Neural progenitor cell (in vitro differentiated cells): Measurements from ENCODE around the gene SERINC5.

Experiments used
- EZH2 ChIP-seq: fragments of 200-600 bp; sonication (generic); IDR thresholded peaks from 2 replicates; pipeline ENCODE4 v1.6.1; 2017; ENCODE audit warnings: antibody characterized with exemption, mild to moderate bottlenecking, moderate library complexity
- TF ChIP-seq, protein P1 (sequence below): fragments of 200-600 bp; sonication (generic); IDR thresholded peaks from 2 replicates; pipeline ENCODE4 v1.5.1; 2017; ENCODE audit warnings: antibody characterized with exemption, mild to moderate bottlenecking

DNA sequence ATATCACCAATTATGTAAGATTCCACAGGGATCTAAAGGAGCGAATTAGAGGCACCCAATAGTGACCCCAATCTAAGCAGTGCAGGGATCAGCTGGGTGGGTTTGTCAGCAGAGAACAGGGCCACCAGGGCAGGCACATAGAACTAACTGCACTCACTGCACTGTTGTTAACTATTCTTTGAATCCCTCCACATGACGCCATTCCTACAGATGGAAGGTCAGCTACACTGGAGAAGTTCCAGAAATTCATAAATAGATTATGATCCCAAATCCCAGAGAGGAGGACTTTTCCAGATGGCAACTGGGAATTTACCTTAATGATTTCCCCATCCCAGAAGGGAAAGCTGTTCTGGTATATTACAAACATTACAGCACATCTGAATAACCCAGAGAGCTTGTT lies 136.5 kb downstream of the SERINC5 start:
- TF ChIP-seq, protein P1, sequence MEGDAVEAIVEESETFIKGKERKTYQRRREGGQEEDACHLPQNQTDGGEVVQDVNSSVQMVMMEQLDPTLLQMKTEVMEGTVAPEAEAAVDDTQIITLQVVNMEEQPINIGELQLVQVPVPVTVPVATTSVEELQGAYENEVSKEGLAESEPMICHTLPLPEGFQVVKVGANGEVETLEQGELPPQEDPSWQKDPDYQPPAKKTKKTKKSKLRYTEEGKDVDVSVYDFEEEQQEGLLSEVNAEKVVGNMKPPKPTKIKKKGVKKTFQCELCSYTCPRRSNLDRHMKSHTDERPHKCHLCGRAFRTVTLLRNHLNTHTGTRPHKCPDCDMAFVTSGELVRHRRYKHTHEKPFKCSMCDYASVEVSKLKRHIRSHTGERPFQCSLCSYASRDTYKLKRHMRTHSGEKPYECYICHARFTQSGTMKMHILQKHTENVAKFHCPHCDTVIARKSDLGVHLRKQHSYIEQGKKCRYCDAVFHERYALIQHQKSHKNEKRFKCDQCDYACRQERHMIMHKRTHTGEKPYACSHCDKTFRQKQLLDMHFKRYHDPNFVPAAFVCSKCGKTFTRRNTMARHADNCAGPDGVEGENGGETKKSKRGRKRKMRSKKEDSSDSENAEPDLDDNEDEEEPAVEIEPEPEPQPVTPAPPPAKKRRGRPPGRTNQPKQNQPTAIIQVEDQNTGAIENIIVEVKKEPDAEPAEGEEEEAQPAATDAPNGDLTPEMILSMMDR = no peak
- no peak for TF ChIP-seq EZH2
